Stimulated activated CD4-positive, alpha-beta T cell treated with anti-CD3 and anti-CD28 coated beads, Interleukin-2, amount 100 ng/mL, for 48 hours (primary cell): ENCODE data around the gene PCP2.

Experiments used
- DNase-seq, 2 donors: peaks; one replicate each; pipeline ENCODE4 v3.0.0-alpha.2; 2020

The PCP2 gene

DNA sequence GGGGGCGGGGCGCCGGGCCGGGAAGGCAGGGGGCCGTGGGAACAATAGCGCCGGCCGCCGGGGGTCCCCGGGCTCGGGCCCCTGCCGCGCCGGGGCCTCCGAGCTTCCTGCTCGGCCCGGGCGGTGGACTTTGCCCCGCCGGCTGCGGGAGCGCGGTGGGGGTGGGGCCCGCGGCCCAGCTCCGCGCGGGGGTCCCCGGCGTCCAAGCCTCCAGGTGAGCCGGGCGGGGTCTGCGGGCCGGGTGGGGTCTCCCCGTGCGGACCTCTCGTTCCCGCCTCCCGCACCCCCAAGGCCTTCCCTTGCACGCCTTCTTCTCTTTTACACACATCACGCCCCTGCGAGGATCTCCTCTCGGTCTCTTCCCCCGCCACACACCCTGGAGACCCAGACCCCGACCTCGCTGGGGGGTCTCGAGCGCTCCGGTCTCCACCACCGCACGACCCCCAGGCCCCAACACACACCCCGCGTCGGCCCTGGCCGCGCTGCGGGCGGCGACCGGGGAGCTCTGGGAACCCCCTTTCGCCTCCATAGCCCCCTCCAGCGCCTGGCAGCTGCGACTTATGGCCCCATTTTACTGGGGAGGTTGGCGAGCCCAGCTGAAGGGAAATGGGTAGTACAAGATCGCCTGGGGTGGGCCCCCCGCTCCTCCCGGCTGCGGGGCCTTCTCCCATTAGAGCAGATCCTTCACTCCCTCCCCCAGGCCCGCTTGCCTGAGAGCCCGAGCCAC lies 37.1 kb downstream of the PCP2 start:
- no peak for DNase-seq

DNA sequence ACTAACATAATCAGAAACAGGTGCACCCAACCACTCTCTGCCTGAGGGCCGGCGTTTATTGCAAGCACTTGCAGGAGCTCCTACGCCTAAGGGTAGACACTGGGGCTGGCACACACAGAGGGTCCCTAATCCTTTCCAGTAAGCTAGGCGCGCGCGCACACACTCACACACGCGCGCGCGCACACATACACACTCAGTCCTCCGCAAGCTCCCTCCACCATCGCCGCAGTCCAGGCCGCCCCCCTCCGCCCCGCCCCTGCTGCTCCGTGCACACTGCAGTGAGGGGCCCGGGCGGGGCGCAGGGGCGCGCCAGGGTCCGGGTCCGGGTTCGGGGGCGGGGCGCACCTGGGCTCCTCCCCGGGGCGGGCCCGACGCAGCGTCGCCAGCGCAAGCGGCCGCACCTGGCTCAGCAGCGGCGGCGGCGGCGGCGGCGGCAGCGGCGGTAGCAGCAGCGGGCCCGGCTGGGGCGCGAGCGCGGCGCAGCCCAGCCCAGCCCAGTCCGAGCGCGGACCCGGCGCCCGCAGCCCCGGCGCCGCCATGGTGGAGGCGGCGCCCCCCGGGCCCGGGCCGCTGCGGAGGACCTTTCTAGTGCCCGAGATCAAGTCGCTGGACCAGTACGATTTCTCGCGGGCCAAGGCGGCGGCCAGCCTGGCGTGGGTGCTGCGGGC lies 37.9 kb downstream of the PCP2 start, which contains the start of gene CAMSAP3:
TSS of gene CAMSAP3 (plus strand) at position 398 of the 668 bp plus-strand sequence. CDS start at position 538, 140 bp downstream.
- peak; percentile 32 to 49 for DNase-seq

DNA sequence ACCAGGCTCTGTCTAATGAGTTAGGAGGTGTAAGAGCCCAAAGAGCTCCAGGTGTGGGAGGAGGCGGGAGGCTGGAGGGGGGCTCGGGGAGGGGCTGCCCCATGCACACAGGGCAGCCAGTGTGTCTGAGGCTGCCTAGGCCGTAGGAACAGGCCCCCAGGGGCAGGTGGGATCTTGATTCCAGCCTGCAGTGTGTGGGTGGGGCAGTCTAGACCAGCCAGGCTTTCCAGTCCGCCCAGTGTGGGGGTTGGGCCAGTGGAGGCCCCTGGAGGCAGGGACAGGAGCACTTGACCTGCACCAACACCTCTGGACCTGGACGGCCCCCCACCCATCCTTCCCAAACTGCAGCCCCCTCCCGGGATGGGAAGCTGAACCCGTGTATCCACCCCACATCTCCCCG lies 43.3 kb downstream of the PCP2 start:
- no peak for DNase-seq

DNA sequence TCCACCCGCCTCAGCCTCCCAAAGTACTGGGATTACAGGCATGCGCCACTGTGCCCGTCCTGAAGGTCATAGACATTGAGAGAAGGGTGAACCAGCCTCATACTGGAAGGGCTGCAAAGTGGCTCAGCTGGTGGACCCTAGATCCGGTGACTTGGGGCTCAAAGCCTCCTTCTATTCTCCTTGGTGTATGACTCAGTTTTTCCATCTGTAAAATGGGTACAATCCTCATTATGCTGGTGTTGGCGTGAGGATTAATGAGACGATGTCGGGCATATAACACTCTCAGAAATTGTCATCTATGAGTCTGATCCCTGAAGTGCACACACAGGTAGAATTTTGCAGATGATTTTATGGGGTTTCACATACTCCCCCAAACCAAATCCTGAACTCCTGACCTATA lies 43.7 kb downstream of the PCP2 start:
- no peak for DNase-seq

DNA sequence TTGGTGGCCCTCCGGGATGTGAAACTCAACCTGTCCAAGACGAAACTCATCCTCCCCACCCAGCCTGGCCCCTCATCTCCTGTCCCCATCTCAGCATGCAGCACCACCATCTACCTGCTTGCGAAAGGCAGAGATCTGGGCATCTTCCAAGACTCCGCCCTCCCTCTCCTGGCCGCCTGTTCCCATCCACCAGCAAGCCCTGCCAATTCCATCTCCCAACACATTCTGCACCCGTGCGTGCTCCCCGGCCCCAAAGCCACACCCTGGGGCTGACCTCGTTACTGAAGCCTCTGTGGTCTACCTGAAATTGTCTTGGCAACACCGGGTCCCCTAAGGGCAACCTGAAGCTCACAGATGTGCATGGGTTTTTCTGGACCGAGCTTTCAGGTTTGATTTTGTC lies 51.1 kb downstream of the PCP2 start:
- no peak for DNase-seq
